Chondrocyte (in vitro differentiated cells): Measurements from ENCODE around the gene NOX5. TPM values are rescaled to one million over a fixed set of nuclear protein-coding genes. Genes with fewer than 3 reads are reported as not detected.

ENCODE experiments used
- DNase-seq: peaks from one replicate; pipeline ENCODE4 v3.0.0; 2021; ENCODE audit warnings: mixed read lengths, low spot score
- H3K27ac Mint-ChIP-seq: one replicate; pipeline ENCODE4 v1.8.0; 2021; ENCODE audit warnings: mild to moderate bottlenecking, moderate library complexity, mixed read lengths; ENCODE audit not compliant: unreplicated experiment
- H3K27me3 Mint-ChIP-seq: 2 replicates; pipeline ENCODE4 v1.8.0; 2021; ENCODE audit warnings: low read depth, mixed read lengths
- H3K36me3 Mint-ChIP-seq: 2 replicates; pipeline ENCODE4 v1.8.0; 2021; ENCODE audit warnings: low read depth, mixed read lengths
- H3K4me1 Mint-ChIP-seq: 2 replicates; pipeline ENCODE4 v1.8.0; 2021; ENCODE audit warnings: low read depth, mild to moderate bottlenecking, mixed read lengths
- H3K4me3 Mint-ChIP-seq: one replicate; pipeline ENCODE4 v1.8.0; 2021; ENCODE audit warnings: mild to moderate bottlenecking, moderate library complexity, mixed read lengths; ENCODE audit not compliant: unreplicated experiment
- H3K9me3 Mint-ChIP-seq: 2 replicates; pipeline ENCODE4 v1.8.0; 2021; ENCODE audit warnings: low read depth, mixed read lengths
- total RNA-seq: library from RNA; stranded (reverse); gene quantifications from 3 replicates; pipeline ENCODE4 v1.2.1, GENCODE V29; 2021
- TF ChIP-seq, protein P1 (sequence below): fragments of 200-600 bp; sonication (generic); IDR thresholded peaks from 2 replicates; pipeline ENCODE4 v1.5.0; 2021; ENCODE audit warnings: antibody characterized with exemption, mild to moderate bottlenecking, moderate library complexity

NOX5 gene
- total RNA-seq, 1 donor from 2014 or later: not detected

DNA sequence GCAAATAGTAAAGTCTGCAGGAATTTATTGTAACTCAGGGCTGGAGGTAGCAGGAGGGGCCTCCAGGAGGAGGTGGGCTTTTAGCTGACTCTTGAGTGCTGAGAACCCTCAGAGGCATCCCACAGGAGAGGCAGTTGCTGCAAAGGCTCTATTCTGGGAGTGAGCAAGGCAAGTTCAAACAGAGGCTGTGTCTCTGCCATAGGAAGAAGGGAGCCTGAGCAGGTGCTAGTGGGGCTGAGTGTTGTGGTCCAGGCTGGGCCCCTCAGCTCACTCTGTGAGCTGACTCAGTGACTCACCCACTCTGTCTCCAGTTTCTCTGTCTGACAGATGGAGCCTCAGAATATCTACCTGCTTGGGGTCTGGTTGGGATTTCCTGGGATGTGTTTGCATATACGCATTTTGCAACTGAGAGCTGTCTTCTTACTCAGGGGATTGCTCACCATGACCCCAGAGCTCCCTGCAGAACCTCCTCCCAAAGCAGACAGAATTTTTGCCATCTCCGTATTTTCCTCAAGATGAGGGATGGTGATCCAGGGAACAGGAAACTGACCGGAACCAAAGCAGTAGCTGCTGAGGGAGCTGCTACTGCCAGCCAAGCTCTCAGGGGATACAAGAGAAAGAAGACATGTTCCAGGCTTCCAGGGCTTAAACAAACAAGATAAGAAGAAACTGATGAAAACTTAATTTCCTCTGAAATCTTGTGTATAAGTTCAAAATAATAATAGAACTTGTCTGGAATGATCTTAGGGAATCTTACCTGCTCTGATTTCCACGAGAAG lies 13.6 kb upstream of the NOX5 start:
- TF ChIP-seq, protein P1, sequence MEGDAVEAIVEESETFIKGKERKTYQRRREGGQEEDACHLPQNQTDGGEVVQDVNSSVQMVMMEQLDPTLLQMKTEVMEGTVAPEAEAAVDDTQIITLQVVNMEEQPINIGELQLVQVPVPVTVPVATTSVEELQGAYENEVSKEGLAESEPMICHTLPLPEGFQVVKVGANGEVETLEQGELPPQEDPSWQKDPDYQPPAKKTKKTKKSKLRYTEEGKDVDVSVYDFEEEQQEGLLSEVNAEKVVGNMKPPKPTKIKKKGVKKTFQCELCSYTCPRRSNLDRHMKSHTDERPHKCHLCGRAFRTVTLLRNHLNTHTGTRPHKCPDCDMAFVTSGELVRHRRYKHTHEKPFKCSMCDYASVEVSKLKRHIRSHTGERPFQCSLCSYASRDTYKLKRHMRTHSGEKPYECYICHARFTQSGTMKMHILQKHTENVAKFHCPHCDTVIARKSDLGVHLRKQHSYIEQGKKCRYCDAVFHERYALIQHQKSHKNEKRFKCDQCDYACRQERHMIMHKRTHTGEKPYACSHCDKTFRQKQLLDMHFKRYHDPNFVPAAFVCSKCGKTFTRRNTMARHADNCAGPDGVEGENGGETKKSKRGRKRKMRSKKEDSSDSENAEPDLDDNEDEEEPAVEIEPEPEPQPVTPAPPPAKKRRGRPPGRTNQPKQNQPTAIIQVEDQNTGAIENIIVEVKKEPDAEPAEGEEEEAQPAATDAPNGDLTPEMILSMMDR: no peak
- no peaks in the 10 kb centered on the region for H3K36me3 Mint-ChIP-seq
- no peaks in the 10 kb centered on the region for H3K9me3 Mint-ChIP-seq
- no peak for DNase-seq
- H3K27ac Mint-ChIP-seq: no peak overlapping the region
- H3K4me3 Mint-ChIP-seq: no peak overlapping the region
- H3K4me1 Mint-ChIP-seq: peaks cover 22% of the 10 kb centered on the region
- no peaks in the 10 kb centered on the region for H3K27me3 Mint-ChIP-seq

GRCh38 chr15:69002783-69003182 lies 11.7 kb upstream of the NOX5 start:
- Mint-ChIP-seq H3K27ac (no peak overlapping the region), H3K27me3 (no peaks in the 10 kb centered on the region), H3K4me1 (peaks cover 13% of the 10 kb centered on the region), H3K9me3 (peaks cover 3% of the 10 kb centered on the region), H3K4me3 (no peak overlapping the region), H3K36me3 (peaks cover 3% of the 10 kb centered on the region)
- no peak for DNase-seq
- TF ChIP-seq, protein P1: no peak

DNA sequence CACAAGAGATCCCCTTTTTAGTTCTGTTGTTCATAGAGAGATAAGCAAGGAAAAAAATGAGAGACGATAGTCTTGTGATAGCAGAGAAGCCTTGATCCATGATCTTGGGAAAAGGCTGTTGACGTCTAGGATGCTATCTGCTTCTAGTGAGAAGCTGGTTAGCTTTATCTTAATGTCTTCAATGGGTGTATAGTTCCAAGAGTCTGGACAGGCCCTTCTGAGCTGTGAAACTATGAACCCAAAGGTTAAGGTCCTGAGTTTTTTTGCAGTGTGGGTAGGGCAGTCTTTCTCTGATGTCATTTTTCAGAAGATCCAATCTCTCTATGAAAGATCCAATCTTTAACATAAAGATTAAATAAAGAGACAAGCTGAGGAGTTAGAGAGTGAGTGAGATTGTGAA lies 10.5 kb upstream of the NOX5 start:
- Mint-ChIP-seq H3K27ac (no peak overlapping the region), H3K36me3 (peaks cover 3% of the 10 kb centered on the region), H3K4me3 (no peak overlapping the region), H3K4me1 (peaks cover 12% of the 10 kb centered on the region), H3K9me3 (peaks cover 10% of the 10 kb centered on the region), H3K27me3 (no peaks in the 10 kb centered on the region)
- DNase-seq: no peak
- TF ChIP-seq, protein P1: no peak

- H3K9me3 Mint-ChIP-seq: peaks cover 16% of the 10 kb centered on the region
- H3K4me3 Mint-ChIP-seq: no peak overlapping the region
- DNase-seq: no peak
- no peak overlapping the region for H3K27ac Mint-ChIP-seq
- H3K27me3 Mint-ChIP-seq: no peaks in the 10 kb centered on the region
- H3K36me3 Mint-ChIP-seq: peaks cover 5% of the 10 kb centered on the region
- no peaks in the 10 kb centered on the region for H3K4me1 Mint-ChIP-seq
- TF ChIP-seq, protein P1: no peak
Observed at GRCh38 chr15:69008056-69008455, 6.4 kb upstream of the NOX5 start.

DNA sequence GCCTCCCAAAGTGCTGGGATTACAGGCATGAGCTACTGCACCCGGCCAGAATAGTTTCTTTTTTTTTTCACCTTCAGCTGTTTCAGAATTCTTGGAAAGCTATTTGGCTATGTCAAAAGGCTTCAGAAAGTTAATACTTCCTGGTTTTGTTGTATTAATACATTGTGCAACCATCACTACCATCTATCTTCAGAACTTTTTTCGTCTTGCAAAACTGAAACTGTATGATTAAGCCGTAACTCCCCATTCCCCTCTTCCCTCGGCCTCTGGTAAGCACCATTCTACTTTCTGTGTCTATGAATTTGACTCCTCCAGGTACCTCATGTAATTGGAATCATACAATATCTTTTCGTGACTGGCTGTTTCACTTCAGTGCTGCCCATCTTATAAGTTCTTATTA lies 5.2 kb upstream of the NOX5 start:
- Mint-ChIP-seq H3K27me3 (no peaks in the 10 kb centered on the region), H3K4me1 (no peaks in the 10 kb centered on the region), H3K27ac (no peak overlapping the region), H3K36me3 (peaks cover 5% of the 10 kb centered on the region), H3K9me3 (peaks cover 16% of the 10 kb centered on the region), H3K4me3 (no peak overlapping the region)
- TF ChIP-seq, protein P1: no peak
- no peak for DNase-seq
